Osteoblast (primary cell): ENCODE measurements around the gene PDX1. TPM values are rescaled to one million over a fixed set of nuclear protein-coding genes. Genes with fewer than 3 reads are reported as not detected.

Experiments used
- DNase-seq: peaks from one replicate; pipeline ENCODE4 v3.0.0; 2011; ENCODE audit warnings: low spot score, mixed read lengths; ENCODE audit not compliant: insufficient read length; ENCODE audit errors: missing footprints
- H2AFZ ChIP-seq: 2 replicates; pipeline ENCODE4 v1.6.0; 2011; ENCODE audit warnings: mild to moderate bottlenecking, low read length
- H3K27ac ChIP-seq: 2 replicates; pipeline ENCODE4 v1.5.1; 2011; ENCODE audit warnings: mild to moderate bottlenecking, low read depth, low read length, moderate library complexity
- H3K27me3 ChIP-seq: 2 replicates; pipeline ENCODE4 v1.6.0; 2012; ENCODE audit warnings: mild to moderate bottlenecking, control low read depth, inconsistent platforms, low read length, moderate library complexity; ENCODE audit not compliant: insufficient read depth
- H3K36me3 ChIP-seq: 2 replicates; pipeline ENCODE4 v1.5.1; 2011; ENCODE audit warnings: mild to moderate bottlenecking, low read length, control low read depth, moderate library complexity; ENCODE audit not compliant: insufficient read depth
- H3K4me1 ChIP-seq: 2 replicates; pipeline ENCODE4 v1.5.1; 2011; ENCODE audit warnings: mild to moderate bottlenecking, low read length, control low read depth, moderate library complexity; ENCODE audit not compliant: insufficient read depth
- H3K4me2 ChIP-seq: 2 replicates; pipeline ENCODE4 v1.6.0; 2011; ENCODE audit warnings: mild to moderate bottlenecking, low read length; ENCODE audit not compliant: insufficient read depth
- H3K4me3 ChIP-seq: fragments of 200-600 bp; sonication (generic); 3 replicates; pipeline ENCODE4 v1.5.1; 2012; ENCODE audit warnings: mild to moderate bottlenecking, low read length, inconsistent platforms; ENCODE audit not compliant: insufficient read depth
- H3K79me2 ChIP-seq: 2 replicates; pipeline ENCODE4 v1.6.0; 2012; ENCODE audit warnings: mild to moderate bottlenecking, low read length, control low read depth, inconsistent platforms; ENCODE audit not compliant: insufficient read depth
- H3K9me3 ChIP-seq: 2 replicates; pipeline ENCODE4 v1.5.1; 2011; ENCODE audit warnings: low read depth, low read length, control low read depth
- H4K20me1 ChIP-seq: 2 replicates; pipeline ENCODE4 v1.6.0; 2012; ENCODE audit warnings: mild to moderate bottlenecking, low read length, control low read depth; ENCODE audit not compliant: insufficient read depth
- CTCF ChIP-seq: IDR thresholded peaks from 2 replicates; pipeline ENCODE4 v1.5.1; 2011; ENCODE audit warnings: mild to moderate bottlenecking, low read depth, low read length, moderate library complexity; ENCODE audit errors: extremely low read depth
- small RNA-seq: library from RNA; depleted of rRNA; stranded (forward); fragments of <200 nt; gene quantifications from one replicate; pipeline ENCODE3, GENCODE V24; 2012
- total RNA-seq: library from RNA; depleted of rRNA; stranded (reverse); fragments of >200 nt; gene quantifications from 2 replicates; pipeline ENCODE4 v1.2.3, GENCODE V29; 2012

PDX1 gene
- total RNA-seq, 1 donor: not detected

- H3K4me1 ChIP-seq: no peaks in the 10 kb centered on the region
- no peaks in the 10 kb centered on the region for H3K9me3 ChIP-seq
- DNase-seq: peak; percentile 65
- no peaks in the 10 kb centered on the region for H3K79me2 ChIP-seq
- H3K4me3 ChIP-seq: no peak overlapping the region
- no peaks in the 10 kb centered on the region for H4K20me1 ChIP-seq
- no peaks in the 10 kb centered on the region for H3K36me3 ChIP-seq
- no peak overlapping the region for H2AFZ ChIP-seq
- TF ChIP-seq CTCF: no peak
- peaks cover 98% of the 10 kb centered on the region for H3K27me3 ChIP-seq
- H3K27ac ChIP-seq: no peak overlapping the region
- no peak overlapping the region for H3K4me2 ChIP-seq
Measured at GRCh38 chr13:27971776-27972477, 52.1 kb downstream of the PDX1 start.

GRCh38 chr13:27972478-27972820 is 52.6 kb downstream of the PDX1 start:
- no peak overlapping the region for H3K4me3 ChIP-seq
- H2AFZ ChIP-seq: no peak overlapping the region
- no peaks in the 10 kb centered on the region for H3K36me3 ChIP-seq
- H3K27ac ChIP-seq: no peak overlapping the region
- H3K27me3 ChIP-seq: peaks cover 98% of the 10 kb centered on the region
- no peak for TF ChIP-seq CTCF
- H3K9me3 ChIP-seq: no peaks in the 10 kb centered on the region
- H4K20me1 ChIP-seq: no peaks in the 10 kb centered on the region
- no peak for DNase-seq
- H3K79me2 ChIP-seq: no peaks in the 10 kb centered on the region
- no peaks in the 10 kb centered on the region for H3K4me1 ChIP-seq
- H3K4me2 ChIP-seq: no peak overlapping the region

- H3K4me1 ChIP-seq: no peaks in the 10 kb centered on the region
- H3K9me3 ChIP-seq: no peaks in the 10 kb centered on the region
- TF ChIP-seq CTCF: no peak
- H3K4me2 ChIP-seq: no peak overlapping the region
- peaks cover 98% of the 10 kb centered on the region for H3K27me3 ChIP-seq
- DNase-seq: peak; percentile 55
- H2AFZ ChIP-seq: no peak overlapping the region
- H3K79me2 ChIP-seq: no peaks in the 10 kb centered on the region
- no peak overlapping the region for H3K4me3 ChIP-seq
- no peaks in the 10 kb centered on the region for H4K20me1 ChIP-seq
- no peaks in the 10 kb centered on the region for H3K36me3 ChIP-seq
- H3K27ac ChIP-seq: no peak overlapping the region
Measured at GRCh38 chr13:27973291-27973690, 53.5 kb downstream of the PDX1 start.

- Histone ChIP-seq H3K4me1 (no peaks in the 10 kb centered on the region), H3K27me3 (peaks cover 97% of the 10 kb centered on the region), H4K20me1 (no peaks in the 10 kb centered on the region), H2AFZ (no peak overlapping the region), H3K27ac (no peak overlapping the region), H3K4me2 (no peak overlapping the region), H3K79me2 (no peaks in the 10 kb centered on the region), H3K36me3 (no peaks in the 10 kb centered on the region), H3K4me3 (no peak overlapping the region), H3K9me3 (no peaks in the 10 kb centered on the region)
- DNase-seq: peak; percentile 76
- TF ChIP-seq CTCF: no peak
Measured at GRCh38 chr13:27973961-27974662, 54.3 kb downstream of the PDX1 start.

Small RNA genes within 50 kb of the gene (small RNA-seq; reads per million reads assigned to genes)
- gene ATP5F1EP2: not detected

Other genes with a start within 250 kb of the PDX1 start
- not detected in 2 replicates for gene GSX1, start 127.5 kb upstream of the PDX1 start, total RNA-seq
- gene CDX2, start 49.3 kb downstream of the PDX1 start, total RNA-seq: not detected in 2 replicates
- not detected in 2 replicates for gene URAD, start 68.7 kb downstream of the PDX1 start, total RNA-seq
- gene FLT3, start 180.6 kb downstream of the PDX1 start, total RNA-seq: not detected in 2 replicates
- 27.5 and 31.8 TPM in 2 replicates for gene PAN3, start 218.5 kb downstream of the PDX1 start, total RNA-seq